ENCODE data around the gene KCNQ1. TPM values are rescaled to one million over a fixed set of nuclear protein-coding genes. Genes with fewer than 3 reads are reported as not detected.
A peak's percentile ranks its signal among the peaks of the same experiment; 100 is the strongest.

KCNQ1 gene
- total and polyA plus RNA-seq, 9 of the 15 experiments (the other 6 are each of a cell fraction or from before 2014, with no cell fraction given) = 0.44 TPM; not detected in 8

DNA sequence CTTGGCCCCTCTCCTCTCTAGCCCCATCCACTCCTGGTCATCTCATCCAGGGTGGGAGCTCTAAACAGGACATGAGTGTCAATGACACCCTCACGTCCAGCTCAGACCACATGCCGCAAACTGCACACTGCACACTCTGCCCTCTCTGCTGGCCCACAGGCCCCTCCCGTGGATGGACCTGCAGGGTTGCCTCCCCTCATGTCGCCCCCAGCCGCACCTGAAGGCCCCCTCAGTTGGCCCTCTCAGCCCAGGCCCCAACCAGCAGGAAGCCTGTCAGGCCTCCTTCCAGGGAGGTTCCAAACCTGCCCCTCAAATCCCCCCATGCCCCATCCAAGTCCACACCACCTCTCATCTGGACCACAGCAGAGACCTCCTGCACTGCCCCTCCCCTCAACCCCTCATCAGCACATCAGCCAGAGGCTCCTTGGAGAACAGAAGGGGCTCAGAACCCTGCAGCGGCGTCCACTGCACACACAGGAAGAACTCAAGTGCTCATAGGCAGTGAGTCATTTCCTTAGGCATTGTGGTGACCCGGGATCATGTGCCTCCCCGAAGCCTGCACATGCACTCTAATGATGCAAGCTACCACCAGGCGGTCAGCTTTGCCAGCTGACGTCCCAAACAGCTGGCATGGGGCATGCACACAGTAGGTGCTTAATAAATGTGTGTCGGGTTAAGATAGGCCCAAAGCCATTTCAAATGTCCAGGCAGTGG is 453.7 kb downstream of the KCNQ1 start (continued):
- TF ChIP-seq, protein P1, sequence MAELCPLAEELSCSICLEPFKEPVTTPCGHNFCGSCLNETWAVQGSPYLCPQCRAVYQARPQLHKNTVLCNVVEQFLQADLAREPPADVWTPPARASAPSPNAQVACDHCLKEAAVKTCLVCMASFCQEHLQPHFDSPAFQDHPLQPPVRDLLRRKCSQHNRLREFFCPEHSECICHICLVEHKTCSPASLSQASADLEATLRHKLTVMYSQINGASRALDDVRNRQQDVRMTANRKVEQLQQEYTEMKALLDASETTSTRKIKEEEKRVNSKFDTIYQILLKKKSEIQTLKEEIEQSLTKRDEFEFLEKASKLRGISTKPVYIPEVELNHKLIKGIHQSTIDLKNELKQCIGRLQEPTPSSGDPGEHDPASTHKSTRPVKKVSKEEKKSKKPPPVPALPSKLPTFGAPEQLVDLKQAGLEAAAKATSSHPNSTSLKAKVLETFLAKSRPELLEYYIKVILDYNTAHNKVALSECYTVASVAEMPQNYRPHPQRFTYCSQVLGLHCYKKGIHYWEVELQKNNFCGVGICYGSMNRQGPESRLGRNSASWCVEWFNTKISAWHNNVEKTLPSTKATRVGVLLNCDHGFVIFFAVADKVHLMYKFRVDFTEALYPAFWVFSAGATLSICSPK (IDR thresholded peaks at IDR 0.05; ENCODE audit: borderline replicate concordance) = no peak
- TF ChIP-seq, protein P2, sequence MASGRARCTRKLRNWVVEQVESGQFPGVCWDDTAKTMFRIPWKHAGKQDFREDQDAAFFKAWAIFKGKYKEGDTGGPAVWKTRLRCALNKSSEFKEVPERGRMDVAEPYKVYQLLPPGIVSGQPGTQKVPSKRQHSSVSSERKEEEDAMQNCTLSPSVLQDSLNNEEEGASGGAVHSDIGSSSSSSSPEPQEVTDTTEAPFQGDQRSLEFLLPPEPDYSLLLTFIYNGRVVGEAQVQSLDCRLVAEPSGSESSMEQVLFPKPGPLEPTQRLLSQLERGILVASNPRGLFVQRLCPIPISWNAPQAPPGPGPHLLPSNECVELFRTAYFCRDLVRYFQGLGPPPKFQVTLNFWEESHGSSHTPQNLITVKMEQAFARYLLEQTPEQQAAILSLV (tag; IDR thresholded peaks at IDR 0.05) = no peak
- TF ChIP-seq PYGO2 (tag; IDR thresholded peaks at IDR 0.05) (no peak), PURB (CRISPR knock-in tag; IDR thresholded peaks at IDR 0.05; ENCODE audit: low read depth) (no peak), FOXA1 (IDR thresholded peaks at IDR 0.05; ENCODE audit: borderline replicate concordance) (no peak), TAF1 (IDR thresholded peaks at IDR 0.05; ENCODE audit: control insufficient read depth, extremely low read depth, insufficient read depth, low read length, severe bottlenecking) (no peak), NFIX (CRISPR knock-in tag; IDR thresholded peaks at IDR 0.05; ENCODE audit: low read depth) (no peak), ZNF707 (CRISPR knock-in tag; conservative IDR thresholded peaks at IDR 0.05) (no peak), NCOA6 (IDR thresholded peaks at IDR 0.05) (no peak), IRF2 (CRISPR knock-in tag; IDR thresholded peaks at IDR 0.05) (peak; percentile 51; the same call in 1 of the 2 replicates), TCF7 (IDR thresholded peaks at IDR 0.05; ENCODE audit: borderline replicate concordance) (no peak), ZKSCAN8 (CRISPR knock-in tag; IDR thresholded peaks at IDR 0.05) (peak; percentile 97; the same call in 1 of the 2 replicates), HNRNPLL (IDR thresholded peaks at IDR 0.05; ENCODE audit: low read depth, low read length, poor library complexity, severe bottlenecking) (no peak), JUN (IDR thresholded peaks at IDR 0.05; ENCODE audit: borderline replicate concordance, low read depth, low read length) (peak; percentile 86; the same call in 1 of the 2 replicates), JUN (CRISPR knock-in tag; IDR thresholded peaks at IDR 0.05; ENCODE audit: borderline replicate concordance) (no peak), OTX1 (CRISPR knock-in tag; IDR thresholded peaks at IDR 0.05) (no peak), CREBBP (IDR thresholded peaks at IDR 0.05; ENCODE audit: low read depth, low read length) (no peak), MAZ (CRISPR knock-in tag; conservative IDR thresholded peaks at IDR 0.05 in 1 of 2, IDR thresholded peaks at IDR 0.05 in 1 of 2) (no peak), SMARCC2 (IDR thresholded peaks at IDR 0.05; ENCODE audit: low read depth) (no peak), MAFF (IDR thresholded peaks at IDR 0.05; ENCODE audit: low read length) (no peak)
- TF ChIP-seq, protein P3, sequence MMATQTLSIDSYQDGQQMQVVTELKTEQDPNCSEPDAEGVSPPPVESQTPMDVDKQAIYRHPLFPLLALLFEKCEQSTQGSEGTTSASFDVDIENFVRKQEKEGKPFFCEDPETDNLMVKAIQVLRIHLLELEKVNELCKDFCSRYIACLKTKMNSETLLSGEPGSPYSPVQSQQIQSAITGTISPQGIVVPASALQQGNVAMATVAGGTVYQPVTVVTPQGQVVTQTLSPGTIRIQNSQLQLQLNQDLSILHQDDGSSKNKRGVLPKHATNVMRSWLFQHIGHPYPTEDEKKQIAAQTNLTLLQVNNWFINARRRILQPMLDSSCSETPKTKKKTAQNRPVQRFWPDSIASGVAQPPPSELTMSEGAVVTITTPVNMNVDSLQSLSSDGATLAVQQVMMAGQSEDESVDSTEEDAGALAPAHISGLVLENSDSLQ (IDR thresholded peaks at IDR 0.05) = no peak
- TF ChIP-seq, protein P4, sequence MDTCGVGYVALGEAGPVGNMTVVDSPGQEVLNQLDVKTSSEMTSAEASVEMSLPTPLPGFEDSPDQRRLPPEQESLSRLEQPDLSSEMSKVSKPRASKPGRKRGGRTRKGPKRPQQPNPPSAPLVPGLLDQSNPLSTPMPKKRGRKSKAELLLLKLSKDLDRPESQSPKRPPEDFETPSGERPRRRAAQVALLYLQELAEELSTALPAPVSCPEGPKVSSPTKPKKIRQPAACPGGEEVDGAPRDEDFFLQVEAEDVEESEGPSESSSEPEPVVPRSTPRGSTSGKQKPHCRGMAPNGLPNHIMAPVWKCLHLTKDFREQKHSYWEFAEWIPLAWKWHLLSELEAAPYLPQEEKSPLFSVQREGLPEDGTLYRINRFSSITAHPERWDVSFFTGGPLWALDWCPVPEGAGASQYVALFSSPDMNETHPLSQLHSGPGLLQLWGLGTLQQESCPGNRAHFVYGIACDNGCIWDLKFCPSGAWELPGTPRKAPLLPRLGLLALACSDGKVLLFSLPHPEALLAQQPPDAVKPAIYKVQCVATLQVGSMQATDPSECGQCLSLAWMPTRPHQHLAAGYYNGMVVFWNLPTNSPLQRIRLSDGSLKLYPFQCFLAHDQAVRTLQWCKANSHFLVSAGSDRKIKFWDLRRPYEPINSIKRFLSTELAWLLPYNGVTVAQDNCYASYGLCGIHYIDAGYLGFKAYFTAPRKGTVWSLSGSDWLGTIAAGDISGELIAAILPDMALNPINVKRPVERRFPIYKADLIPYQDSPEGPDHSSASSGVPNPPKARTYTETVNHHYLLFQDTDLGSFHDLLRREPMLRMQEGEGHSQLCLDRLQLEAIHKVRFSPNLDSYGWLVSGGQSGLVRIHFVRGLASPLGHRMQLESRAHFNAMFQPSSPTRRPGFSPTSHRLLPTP (IDR thresholded peaks at IDR 0.05; ENCODE audit: borderline replicate concordance, extremely low read depth, insufficient read length) = no peak
